HG02938 (cell line): ENCODE data around the gene NCBP2L.

Source experiments
- ATAC-seq: cut with Tn5 transposase; IDR thresholded peaks from one replicate; pipeline ENCODE4 v1.9.1; 2021; ENCODE audit warnings: mild to moderate bottlenecking, moderate library complexity; ENCODE audit not compliant: unreplicated experiment

The NCBP2L gene

GRCh38 chrX:107752043-107752442, 25.5 kb upstream of the NCBP2L start:
- ATAC-seq = no peak

- no peak for ATAC-seq
Observed at GRCh38 chrX:107752714-107753113, 24.8 kb upstream of the NCBP2L start.

GRCh38 chrX:107753187-107753586, 24.3 kb upstream of the NCBP2L start:
- ATAC-seq = no peak

- no peak for ATAC-seq
Observed at GRCh38 chrX:107755721-107756120, 21.8 kb upstream of the NCBP2L start.

- ATAC-seq = no peak
Observed at GRCh38 chrX:107758231-107758766, 19.2 kb upstream of the NCBP2L start.

- no peak for ATAC-seq
Observed at GRCh38 chrX:107760304-107761077, 17.0 kb upstream of the NCBP2L start.

- ATAC-seq = no peak
Observed at GRCh38 chrX:107763647-107764046, 13.9 kb upstream of the NCBP2L start.

- ATAC-seq = no peak
Observed at GRCh38 chrX:107764845-107765608, 12.5 kb upstream of the NCBP2L start.

GRCh38 chrX:107766470-107767150, 10.9 kb upstream of the NCBP2L start:
- ATAC-seq = no peak

GRCh38 chrX:107768051-107768450, 9.5 kb upstream of the NCBP2L start:
- ATAC-seq = no peak

GRCh38 chrX:107769581-107770317, 7.8 kb upstream of the NCBP2L start:
- no peak for ATAC-seq

GRCh38 chrX:107773206-107773605, 4.3 kb upstream of the NCBP2L start:
- ATAC-seq = no peak

- ATAC-seq = no peak
Observed at GRCh38 chrX:107773906-107774435, 3.6 kb upstream of the NCBP2L start.

GRCh38 chrX:107775000-107775733, 2.4 kb upstream of the NCBP2L start:
- ATAC-seq = peak; percentile 22

- ATAC-seq = peak; percentile 76
Observed at GRCh38 chrX:107775734-107776511, 1.6 kb upstream of the NCBP2L start, which contains the start of gene TSC22D3. TSC22D3 (minus strand) TSS chrX:107775787; CDS start chrX:107775419, 368 bp downstream.

- ATAC-seq = peak; percentile 75
Observed at GRCh38 chrX:107776649-107777535, 641 bp upstream of the NCBP2L start.

- ATAC-seq = no peak
Observed at GRCh38 chrX:107780525-107780924, 3.0 kb downstream of the NCBP2L start.

- ATAC-seq = no peak
Observed at GRCh38 chrX:107787827-107788226, 10.3 kb downstream of the NCBP2L start.
